Cortex of kidney (tissue), 1 donor: ENCODE measurements around the gene KSR1.
"Not testable (repeated sequence)": the region's sequence is repeated elsewhere in the genome, so short reads cannot be mapped to it uniquely, and the experiment has no call there.

Experiments used
- DNase-seq: peaks from one replicate; lab custom pipeline; 2025; lab: John Stamatoyannopoulos, UW

Gene KSR1

DNA sequence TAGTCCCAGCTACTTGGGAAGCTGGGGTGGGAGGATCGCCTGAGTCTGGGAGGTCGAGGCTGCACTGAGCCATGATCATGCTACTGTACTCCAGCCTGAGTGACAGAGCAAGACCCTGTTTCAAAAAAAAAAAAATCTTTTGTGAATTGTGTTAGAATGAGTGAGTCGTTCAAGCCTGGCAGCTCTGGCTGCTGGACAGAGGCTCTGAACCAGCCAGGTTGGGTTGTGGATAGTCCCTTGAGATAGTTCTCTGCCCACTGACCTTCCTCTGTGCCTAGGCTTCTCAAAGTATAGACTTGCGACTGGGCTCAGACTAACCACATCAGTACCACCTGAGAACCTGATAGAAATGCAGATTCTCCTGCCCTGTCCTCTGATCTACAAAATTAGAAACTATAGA is 2.2 kb upstream of the KSR1 start:
- DNase-seq: no peak

DNA sequence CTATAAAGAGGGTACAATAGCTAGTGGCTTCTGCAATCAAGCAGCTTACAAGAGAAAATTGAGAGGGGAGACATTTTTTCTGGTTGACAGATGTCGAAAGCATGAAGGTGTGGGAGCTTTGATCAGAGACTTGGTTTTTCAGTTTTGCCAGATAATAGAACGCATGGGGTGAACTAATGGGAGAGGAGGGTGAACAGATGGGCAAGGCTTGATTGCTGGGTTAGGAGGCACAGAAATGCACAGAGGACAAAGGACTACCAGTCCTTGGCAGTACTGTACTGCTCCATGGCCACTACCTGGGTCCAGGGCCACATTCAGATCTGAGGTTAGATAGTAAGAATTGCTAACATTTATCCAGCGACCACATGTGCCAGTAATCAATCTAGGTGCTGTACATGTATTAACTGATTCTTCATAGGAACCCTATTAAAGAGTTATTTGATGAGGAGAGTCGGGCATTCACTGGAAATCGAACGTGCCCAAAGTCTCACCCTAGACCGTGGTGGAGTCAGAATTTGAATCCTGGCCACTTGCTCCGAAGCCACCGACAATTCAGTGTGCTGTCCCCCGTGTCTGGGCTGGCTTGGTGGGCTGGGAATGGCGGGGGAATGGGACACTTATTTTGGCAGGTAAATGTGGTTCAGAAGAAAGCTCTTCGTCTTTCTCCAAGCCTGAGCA is 873 bp upstream of the KSR1 start:
- no peak for DNase-seq

DNA sequence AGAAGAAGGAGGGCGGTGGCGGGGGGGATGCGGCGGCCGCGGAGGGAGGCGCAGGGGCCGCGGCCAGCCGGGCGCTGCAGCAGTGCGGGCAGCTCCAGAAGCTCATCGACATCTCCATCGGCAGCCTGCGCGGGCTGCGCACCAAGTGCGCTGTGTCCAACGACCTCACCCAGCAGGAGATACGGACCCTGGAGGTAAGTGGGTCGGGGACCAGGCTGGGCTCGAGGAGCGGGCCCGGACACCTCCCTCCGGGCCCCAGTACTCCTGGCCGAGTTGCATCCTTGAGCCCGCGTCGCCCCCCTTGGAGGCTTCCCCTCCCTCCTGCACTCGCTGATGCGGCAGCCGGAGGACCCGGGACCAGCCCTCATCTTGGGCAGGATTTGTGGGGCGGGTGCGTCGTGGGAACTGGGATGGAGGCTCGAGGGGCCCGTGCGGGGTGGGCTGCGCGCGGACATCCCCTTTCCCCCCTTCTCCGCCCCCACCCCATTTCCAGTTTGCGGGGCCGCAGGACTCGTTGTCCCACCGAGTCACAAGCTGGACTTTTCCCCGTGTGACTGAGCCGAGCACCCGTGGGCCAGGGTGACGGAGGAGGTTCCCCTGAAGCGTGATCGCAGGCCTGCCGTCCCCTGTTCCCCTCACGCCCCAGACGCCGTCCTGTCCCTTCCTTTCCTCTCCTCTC is 572 bp downstream of the KSR1 start:
- no peak for DNase-seq

DNA sequence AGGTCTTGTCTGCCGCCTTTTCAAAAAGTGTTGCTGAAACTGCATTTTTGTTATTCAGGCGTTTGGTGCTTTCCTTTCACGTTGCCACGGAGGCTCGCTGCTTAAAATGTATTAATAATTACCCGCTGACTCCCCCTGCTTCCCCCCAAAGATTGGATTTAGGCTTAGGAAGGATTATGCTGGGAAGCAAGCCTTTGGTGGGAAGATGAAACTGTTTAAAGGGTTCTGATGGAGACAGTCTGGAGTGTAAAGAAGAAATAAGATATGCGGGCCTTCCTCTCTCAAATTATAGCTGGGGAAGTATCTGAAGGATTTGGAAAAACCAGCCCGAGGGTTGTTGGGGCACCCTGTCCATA is 1.1 kb downstream of the KSR1 start:
- DNase-seq: no peak

DNA sequence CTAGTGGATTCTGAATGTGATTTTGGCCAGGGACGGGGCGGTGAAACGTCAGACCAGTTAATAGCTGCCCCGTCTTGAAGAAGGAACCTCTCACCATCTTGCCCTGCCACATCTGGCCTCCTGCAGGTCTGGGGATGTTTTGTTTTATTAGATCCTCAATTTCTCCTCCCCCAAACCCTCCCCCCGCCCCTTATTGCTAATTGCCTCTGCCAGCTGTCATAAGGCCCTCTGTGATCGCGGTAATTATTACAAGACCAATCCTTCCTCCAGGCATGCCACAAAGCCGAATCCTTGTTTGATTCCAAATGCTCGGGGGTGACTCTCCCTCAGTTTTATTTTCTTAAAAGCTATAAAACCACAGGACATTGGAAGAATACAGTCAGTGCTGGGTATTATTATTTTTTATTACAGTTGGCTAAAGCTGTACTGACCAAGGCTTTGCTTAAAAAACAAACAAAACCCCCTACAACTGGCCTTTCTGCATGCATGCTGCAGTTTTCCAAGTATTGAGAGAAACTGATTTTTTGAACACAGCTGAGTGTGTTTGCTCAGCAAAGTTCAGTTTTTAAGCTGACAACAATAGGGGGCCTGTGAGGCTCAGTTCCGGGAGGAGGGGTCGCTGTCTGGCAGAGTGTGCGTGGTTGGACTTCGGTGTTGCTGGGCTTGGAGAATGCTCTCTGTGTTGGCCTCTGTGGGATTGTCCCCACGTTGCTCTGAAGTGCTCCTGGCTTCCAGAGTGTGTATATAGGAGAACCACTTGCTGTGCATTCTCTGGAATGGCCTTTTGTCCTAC is 1.7 kb downstream of the KSR1 start:
- DNase-seq: no peak

DNA sequence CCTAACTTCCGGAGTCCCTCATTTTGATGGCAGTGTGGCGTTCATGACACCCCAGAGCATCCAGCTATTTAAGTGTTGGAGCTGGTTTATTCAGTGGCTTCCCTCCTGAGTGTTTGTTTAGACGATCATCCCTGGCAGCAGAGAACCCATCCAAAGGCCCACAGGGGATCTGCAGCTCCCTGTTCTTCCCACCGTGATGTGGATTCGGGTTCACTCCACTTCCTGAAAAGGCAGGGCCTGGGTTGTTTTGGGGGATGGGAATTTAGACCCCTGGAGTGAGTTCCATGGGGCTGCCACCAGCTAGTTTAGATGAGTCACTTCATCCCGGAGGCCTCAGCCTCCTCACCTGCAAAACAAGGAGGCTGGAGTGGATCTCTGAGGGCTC is 2.3 kb downstream of the KSR1 start:
- DNase-seq: no peak

DNA sequence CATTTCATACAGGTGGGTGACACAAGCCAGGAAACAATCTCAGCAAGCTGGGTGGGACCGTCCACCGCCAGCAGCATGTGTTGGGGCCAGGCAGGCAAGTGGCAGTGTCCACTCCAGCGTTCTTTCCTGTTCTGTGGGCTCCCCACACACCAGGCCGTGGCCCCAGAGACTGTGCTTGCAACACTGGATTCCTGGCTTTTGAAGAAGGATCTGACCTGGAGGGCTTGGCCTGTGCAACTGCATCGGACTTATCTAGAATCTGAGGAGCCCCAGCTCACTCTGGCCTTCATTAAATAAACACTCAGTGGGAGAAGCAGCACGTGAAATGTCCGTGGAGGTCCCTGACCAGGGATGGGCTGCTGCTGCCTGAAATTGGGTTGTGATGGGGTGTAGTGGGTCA is 3.2 kb downstream of the KSR1 start:
- no peak for DNase-seq

DNA sequence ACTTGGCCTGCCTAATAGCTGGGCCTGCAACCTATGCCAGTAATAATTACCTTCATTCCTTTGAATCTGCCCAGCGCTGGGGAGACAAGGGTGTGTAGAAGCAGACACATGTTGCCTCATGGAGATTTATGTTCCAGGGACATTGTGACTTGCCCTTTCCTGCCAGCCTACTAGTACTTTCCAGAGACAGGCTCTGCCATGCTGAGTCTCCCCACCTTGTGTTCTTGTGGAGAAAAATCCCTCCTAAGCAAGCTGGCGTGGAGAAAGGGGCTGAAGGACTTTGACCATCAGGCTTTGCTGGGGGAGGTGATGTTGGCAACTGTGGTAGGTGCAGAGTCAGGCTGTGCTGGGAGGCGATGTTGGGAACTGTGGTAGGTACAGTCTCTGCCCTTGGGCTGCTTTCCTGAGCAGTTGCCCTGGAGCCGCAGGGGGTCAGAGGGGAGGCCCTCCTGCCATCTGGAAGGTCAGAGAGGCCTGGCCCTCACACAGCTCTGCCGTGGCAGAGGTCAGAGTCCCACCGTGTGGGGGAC is 4.0 kb downstream of the KSR1 start:
- DNase-seq: no peak

DNA sequence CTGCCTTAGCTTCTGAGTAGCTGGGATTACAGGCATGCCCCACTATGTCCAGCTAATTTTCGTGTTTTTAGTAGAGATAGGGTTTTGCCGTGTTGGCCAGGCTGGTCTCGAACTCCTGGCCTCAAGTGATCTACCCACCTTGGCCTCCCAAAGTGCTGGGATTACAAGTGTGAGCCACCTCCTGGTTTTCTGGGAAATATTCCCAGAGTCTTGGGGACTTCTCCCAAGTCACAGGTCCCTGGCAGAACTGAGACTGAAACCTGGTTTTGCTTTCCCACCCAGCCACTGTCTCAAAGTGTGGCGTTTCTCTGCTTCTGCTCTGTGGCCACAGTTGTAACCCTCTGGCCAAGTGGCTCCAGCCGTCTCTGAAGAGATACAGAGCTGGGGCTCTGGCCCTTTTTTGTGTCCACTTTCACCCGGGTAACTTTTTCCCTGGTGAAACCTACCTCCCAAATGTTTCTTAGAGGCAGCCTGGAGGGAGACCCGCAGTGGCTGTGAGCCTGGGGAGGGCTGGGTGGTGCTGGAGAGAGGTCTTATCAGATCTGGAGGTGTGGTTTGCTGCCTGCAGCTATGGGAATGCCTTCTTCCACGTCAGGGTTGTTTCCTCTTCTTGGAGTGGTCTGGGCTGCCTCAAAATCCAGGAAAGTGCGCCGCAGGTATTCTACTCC is 5.1 kb downstream of the KSR1 start:
- DNase-seq: no peak

DNA sequence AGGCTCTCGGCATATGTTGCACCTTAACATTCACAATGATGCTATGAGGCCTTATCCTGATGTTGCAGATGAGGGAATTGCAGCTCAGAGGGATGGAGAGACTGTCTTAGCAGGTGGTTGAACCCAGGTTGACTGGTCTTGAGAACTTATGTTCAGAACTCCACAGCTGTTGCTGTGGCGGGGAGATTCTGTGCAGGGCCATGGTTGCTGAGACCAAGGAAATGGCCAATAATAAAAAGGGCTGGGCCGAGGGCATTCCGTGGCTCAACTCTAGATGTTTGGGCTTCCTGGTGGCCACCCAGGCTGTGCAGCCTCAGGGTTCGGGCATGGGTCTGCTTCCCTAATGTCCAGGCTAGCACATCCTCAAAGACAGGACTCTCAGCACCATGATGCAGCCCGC is 5.9 kb downstream of the KSR1 start:
- no peak for DNase-seq

DNA sequence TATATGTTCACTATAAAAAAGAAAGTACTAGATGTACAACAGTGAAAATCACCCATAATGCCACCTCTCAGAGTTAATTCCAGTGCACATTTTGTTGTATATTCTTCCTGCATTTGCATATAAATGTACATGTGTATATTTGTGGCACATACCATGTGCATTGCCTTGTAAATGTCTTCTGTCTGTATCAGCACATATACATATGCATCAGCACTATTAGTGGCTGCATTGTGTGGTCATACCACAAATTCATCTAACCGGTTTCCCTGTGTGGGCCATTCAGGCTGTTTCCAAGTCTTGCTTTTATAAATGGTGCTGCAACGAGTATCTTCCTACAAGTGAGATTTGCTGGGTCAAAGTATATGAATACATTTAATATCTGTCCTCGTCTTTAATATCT is 6.5 kb downstream of the KSR1 start:
- no peak for DNase-seq

DNA sequence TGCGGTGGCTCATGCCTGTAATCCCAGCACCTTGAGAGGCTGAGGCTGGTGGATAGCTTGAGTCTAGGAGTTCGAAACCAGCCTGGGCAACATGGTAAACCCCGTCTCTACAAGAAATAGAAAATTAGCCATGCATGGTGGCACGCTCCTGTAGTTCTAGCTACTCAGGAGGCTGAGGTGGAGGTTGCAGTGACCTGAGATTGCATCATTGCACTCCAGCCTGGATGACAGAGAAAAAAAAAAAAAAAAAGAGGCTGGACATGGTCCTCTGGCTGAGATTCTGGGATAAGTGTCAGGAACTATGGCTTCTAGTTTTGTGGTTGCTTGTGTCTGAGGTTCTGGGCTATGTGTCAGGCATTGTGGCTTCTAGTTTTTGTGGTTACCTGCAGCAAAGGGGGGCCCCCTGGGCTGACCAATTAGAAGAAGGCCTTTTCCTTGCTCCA is 7.0 kb downstream of the KSR1 start:
- no peak for DNase-seq

DNA sequence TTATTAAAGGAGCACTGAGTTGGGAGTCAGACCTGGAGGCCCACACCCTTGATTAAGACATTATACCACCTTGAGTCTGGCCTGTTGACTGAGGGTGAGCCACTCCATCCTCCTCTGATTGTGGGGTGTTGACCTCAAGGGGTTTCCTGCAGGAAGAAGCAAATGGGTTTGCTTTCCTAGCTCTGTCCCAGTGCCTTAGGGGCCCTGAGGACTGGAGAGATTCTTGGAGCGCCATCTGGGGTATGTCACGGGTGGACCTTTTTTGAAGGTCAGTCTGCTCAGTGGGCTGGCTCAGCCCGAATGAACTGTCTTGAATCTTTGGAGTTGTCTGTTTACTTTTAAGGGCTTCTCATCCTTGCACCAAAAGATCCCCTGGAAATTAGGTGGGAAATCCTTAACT is 7.8 kb downstream of the KSR1 start:
- DNase-seq: not testable (repeated sequence)

DNA sequence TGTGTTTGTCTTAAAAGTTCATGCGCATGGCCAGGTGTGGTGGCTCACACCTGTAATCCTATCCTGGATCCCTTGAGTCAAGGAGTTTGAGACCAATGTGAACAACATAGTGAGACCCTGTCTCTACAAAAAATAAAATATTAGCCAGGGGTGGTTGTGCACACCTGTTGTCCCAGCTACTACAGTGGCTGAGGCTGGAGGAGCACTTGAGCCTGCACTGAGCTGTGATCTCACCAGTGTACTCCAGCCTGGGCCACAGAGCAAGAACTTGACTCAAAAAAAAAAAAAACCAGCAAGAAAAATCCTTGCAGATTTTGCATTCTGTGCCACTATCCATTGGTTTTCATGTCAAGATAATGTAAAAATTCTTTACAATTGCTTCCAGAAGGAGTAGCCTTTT is 8.2 kb downstream of the KSR1 start:
- no peak for DNase-seq

DNA sequence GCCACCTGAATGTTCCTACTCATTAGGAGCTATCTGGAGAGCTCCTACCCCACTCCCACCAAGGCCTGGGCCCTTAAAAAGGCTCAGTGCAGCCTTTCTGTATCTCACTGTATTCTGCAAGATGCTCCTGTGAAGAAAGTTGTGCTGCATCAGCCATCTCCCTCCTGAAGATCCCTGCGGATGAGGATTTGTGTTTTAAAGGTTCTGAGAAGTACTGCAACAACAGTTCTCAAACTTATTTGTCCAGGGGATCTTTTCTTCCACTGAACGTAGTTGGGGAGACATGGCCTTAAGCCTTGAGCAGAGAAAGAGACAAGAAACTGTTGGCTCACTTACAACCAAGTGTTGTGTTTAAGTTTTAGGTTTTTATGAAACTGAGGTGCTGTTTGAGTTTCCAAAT is 9.6 kb downstream of the KSR1 start:
- DNase-seq: not testable (repeated sequence)

DNA sequence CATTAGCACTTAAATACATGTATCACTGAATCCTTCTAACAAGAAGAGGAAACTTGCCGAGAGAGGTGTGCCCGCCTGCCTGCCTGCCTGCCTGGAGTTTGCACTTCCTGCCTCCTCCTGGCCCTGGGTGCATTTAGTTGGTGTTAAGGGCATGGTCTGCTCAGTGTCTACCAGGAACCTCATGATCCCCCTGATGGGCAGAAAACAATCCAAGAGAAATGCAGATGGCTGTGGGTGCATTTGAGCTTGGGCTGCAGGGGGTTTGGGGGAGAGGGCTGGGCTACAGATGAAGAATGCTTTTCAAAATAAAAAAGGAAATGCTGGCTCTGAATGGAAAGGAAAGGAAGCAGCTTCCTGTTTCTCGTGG is 10.1 kb downstream of the KSR1 start:
- DNase-seq: no peak

DNA sequence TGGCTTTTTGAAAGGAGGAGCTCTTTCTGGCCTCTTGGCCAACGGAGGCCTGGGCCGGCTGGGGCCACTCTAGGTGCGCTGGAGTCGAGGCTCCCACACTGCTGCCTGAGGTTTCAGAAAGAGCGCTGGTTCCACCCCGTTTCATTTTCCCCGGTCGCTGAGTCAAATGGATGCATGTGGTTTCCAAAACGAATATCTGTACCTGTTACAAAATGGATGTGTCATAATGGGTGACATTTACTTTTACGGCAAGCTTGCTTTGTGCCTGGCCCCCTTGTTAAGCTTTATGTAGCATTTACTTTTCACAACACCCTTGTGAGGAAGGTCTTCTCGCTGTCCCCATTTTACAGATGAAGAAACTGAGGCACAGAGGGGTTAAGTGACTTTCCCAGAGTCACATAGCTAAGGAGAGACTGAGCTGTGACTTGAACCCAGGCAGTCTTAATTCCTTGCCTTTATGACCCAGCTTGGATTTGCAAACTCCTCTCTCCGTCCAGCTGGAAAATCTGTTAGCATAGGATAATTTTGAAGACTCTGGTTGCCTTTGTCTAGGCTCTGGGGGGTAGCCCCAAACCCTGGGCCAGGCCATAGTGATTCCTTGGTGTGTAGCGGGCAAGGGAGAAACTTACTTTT is 10.6 kb downstream of the KSR1 start:
- DNase-seq: no peak

DNA sequence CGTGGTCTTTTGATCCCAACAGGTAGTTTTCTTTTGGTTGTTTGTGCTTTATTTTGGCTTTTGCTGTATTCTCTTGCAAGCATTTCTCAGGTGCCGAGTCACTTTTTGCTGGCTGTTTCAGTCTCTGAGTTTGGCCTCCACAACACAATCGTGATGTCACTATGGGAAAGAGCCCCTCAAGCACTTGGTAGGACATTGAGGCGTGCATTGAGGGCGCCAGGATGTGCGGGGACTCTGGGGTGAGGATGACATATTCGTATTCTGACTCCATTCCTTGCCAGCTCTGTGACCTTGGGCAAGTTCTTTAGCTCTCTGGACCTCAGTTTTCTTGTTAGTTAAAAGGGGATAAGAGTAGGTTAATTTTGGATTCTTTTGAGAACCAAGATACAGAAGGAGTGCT is 13.0 kb downstream of the KSR1 start:
- no peak for DNase-seq

DNA sequence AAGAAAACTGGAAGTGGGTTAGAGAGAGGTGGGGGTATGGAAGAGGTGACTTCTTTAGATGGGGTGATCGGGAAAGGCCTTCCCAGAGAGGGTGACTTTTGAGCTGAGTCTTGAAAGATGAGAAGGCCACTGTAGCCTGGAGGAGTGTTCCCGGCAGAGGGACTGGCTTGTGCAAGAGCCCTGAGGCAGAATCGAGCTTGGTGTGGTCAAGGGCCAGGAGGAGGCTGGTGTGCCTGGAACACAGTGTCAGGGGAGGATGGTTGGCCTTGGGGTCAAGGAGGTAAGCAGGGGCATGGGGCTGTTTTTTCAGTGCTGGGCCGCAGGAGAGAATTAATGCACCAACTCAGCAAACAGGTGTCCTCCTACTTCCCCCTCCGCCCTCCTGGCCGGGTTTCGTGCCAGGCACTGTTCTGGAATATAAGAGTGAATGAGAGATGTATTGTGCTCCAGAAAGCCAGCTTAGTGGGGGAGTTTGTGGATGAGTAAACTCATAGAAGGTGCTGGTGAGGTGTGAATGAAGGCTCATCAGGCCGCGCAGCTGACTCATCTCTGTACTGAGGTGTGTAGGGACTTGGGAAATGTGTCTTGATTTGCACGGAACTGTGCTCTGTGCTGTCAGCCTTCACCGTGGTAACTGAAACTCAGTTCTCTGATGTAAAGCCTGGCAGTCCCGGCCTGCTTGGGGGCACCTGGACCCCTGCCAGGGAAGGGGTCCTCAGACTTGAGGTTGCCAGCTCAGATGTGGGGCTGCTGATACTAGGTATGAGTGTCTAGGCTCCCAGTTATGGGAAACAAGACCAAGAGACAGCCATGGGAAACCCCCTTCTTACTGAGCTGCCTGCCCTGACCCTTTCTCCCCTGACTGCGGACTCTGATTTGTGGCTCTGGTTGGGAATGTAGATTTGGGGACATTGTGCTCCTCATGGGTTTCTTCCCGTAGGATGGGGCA is 15.3 kb downstream of the KSR1 start:
- DNase-seq: no peak

DNA sequence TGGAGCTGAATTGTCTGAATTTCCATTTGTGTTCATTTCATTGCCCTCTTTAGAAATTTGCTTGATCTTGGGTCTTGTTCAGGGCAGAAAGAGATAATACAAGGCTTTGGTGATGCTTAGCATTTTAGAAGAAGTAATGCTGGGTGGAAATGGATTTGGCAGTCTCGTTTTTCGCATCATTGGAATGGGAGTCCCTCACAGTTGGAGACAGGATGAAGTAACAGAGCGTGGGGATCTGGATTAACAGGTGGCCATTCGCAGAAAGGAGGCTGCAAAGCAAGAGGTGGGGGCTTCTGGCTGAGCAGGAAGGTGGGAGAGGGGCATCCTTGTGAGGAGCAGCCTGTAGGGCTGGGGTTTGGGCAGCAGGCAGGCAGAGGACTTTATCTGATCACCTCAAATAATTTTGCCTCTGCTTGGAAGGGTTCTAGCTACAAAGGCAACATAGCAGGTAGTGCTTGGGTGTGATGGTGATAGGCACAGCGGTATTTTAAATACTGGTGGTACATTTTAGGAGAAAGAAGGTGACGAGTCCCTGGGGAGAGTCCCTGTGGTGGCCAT is 17.0 kb downstream of the KSR1 start:
- no peak for DNase-seq
